MM.1S (cell line): ENCODE measurements around the gene DDX51.

Source experiments
- DNase-seq: peaks from one replicate; pipeline ENCODE4 v3.0.0-alpha.2; 2015
- H2AFZ ChIP-seq: fragments of 300-600 bp; sonication (generic); 2 replicates; pipeline ENCODE4 v1.6.0; 2016; ENCODE audit warnings: antibody characterized with exemption, low read length
- H3F3A ChIP-seq: fragments of 300-600 bp; sonication (generic); 2 replicates; pipeline ENCODE4 v1.6.1; 2016; ENCODE audit warnings: mild to moderate bottlenecking, antibody characterized with exemption, low read length, moderate library complexity, mixed read lengths; ENCODE audit not compliant: insufficient read depth
- H3K27ac ChIP-seq: fragments of 300-600 bp; sonication (generic); 2 replicates; pipeline ENCODE4 v1.5.1; 2016; ENCODE audit warnings: mild to moderate bottlenecking, low read length
- H3K27me3 ChIP-seq: fragments of 300-600 bp; sonication (generic); replicated peaks from 2 replicates; pipeline ENCODE4 v1.6.0; 2016; ENCODE audit warnings: low read length; ENCODE audit not compliant: insufficient read depth
- H3K36me3 ChIP-seq: fragments of 300-600 bp; sonication (generic); replicated peaks from 2 replicates; pipeline ENCODE4 v1.6.1; 2016; ENCODE audit warnings: mild to moderate bottlenecking, low read length, mixed read lengths; ENCODE audit not compliant: insufficient read depth
- H3K4me1 ChIP-seq: fragments of 300-600 bp; sonication (generic); 2 replicates; pipeline ENCODE4 v1.6.1; 2016; ENCODE audit warnings: low read length, mixed read lengths
- H3K4me2 ChIP-seq: fragments of 300-600 bp; sonication (generic); 2 replicates; pipeline ENCODE4 v1.6.0; 2016; ENCODE audit warnings: low read depth, low read length
- H3K4me3 ChIP-seq: fragments of 300-600 bp; sonication (generic); 2 replicates; pipeline ENCODE4 v1.5.1; 2016; ENCODE audit warnings: low read length, mixed read lengths
- H3K79me2 ChIP-seq: fragments of 300-600 bp; sonication (generic); 2 replicates; pipeline ENCODE4 v1.6.1; 2016; ENCODE audit warnings: mixed run types, low read length, mixed read lengths
- H3K9ac ChIP-seq: fragments of 300-600 bp; sonication (generic); 2 replicates; pipeline ENCODE4 v1.6.1; 2016; ENCODE audit warnings: low read length, mixed read lengths
- H3K9me2 ChIP-seq: fragments of 300-600 bp; sonication (generic); replicated peaks from 2 replicates; pipeline ENCODE4 v1.6.1; 2016; ENCODE audit warnings: mild to moderate bottlenecking, low read length, mixed read lengths; ENCODE audit not compliant: insufficient read depth
- H3K9me3 ChIP-seq: fragments of 300-600 bp; sonication (generic); replicated peaks from 2 replicates; pipeline ENCODE4 v1.6.1; 2016; ENCODE audit warnings: mild to moderate bottlenecking, low read length, mixed read lengths; ENCODE audit not compliant: insufficient read depth
- H4K20me1 ChIP-seq: fragments of 300-600 bp; sonication (generic); 2 replicates; pipeline ENCODE4 v1.6.1; 2016; ENCODE audit warnings: mild to moderate bottlenecking, low read length, moderate library complexity, mixed read lengths; ENCODE audit not compliant: insufficient read depth
- EZH2 ChIP-seq: fragments of 300-600 bp; sonication (generic); optimal IDR thresholded peaks from 2 replicates; pipeline ENCODE3; 2017; ENCODE audit warnings: low read depth, mild to moderate bottlenecking, antibody characterized with exemption, low read length, mixed read lengths
- EZH2phosphoT487 ChIP-seq: fragments of 300-600 bp; sonication (generic); IDR thresholded peaks from 2 replicates; pipeline ENCODE4 v1.6.1; 2018; ENCODE audit warnings: antibody characterized with exemption, low read length
- TF ChIP-seq, protein P1 (sequence below): fragments of 300-600 bp; sonication (generic); IDR thresholded peaks from 2 replicates; pipeline ENCODE4 v1.5.1; 2016; ENCODE audit warnings: antibody characterized with exemption, low read length, mixed read lengths

DDX51 gene

DNA sequence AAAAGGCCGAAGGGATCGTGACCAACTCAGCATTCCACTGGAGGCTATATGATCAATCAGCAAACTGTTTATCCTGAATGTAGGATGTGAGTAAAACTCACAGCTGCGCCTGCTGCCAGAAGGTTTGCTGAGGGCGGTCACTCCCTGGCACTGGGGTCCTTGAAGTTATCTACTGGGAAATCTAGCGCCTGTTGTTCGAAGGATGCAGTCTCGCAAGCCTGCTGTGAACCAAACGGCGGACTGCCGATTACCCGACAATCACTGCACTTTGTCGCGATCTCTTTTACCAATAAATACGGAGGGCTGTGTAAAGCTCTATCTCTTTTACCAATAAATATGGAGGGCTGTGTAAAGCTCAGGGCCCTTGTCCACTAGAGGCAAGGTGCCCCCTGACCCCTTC lies 12.9 kb downstream of the DDX51 start:
- H2AFZ ChIP-seq = no peak overlapping the region
- no peaks in the 10 kb centered on the region for H3K9me3 ChIP-seq
- H3K4me1 ChIP-seq = no peaks in the 10 kb centered on the region
- H3K4me3 ChIP-seq = no peak overlapping the region
- no peaks in the 10 kb centered on the region for H3K79me2 ChIP-seq
- H3F3A ChIP-seq = no peaks in the 10 kb centered on the region
- TF ChIP-seq EZH2phosphoT487 = no peak
- TF ChIP-seq, protein P1, sequence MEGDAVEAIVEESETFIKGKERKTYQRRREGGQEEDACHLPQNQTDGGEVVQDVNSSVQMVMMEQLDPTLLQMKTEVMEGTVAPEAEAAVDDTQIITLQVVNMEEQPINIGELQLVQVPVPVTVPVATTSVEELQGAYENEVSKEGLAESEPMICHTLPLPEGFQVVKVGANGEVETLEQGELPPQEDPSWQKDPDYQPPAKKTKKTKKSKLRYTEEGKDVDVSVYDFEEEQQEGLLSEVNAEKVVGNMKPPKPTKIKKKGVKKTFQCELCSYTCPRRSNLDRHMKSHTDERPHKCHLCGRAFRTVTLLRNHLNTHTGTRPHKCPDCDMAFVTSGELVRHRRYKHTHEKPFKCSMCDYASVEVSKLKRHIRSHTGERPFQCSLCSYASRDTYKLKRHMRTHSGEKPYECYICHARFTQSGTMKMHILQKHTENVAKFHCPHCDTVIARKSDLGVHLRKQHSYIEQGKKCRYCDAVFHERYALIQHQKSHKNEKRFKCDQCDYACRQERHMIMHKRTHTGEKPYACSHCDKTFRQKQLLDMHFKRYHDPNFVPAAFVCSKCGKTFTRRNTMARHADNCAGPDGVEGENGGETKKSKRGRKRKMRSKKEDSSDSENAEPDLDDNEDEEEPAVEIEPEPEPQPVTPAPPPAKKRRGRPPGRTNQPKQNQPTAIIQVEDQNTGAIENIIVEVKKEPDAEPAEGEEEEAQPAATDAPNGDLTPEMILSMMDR = no peak
- TF ChIP-seq EZH2 = no peak
- no peak overlapping the region for H3K27ac ChIP-seq
- H3K9ac ChIP-seq = no peak overlapping the region
- no peak for DNase-seq
- H3K4me2 ChIP-seq = no peak overlapping the region
- H3K36me3 ChIP-seq = no peaks in the 10 kb centered on the region
- H3K27me3 ChIP-seq = no peaks in the 10 kb centered on the region
- H3K9me2 ChIP-seq = no peaks in the 10 kb centered on the region
- H4K20me1 ChIP-seq = no peaks in the 10 kb centered on the region

DNA sequence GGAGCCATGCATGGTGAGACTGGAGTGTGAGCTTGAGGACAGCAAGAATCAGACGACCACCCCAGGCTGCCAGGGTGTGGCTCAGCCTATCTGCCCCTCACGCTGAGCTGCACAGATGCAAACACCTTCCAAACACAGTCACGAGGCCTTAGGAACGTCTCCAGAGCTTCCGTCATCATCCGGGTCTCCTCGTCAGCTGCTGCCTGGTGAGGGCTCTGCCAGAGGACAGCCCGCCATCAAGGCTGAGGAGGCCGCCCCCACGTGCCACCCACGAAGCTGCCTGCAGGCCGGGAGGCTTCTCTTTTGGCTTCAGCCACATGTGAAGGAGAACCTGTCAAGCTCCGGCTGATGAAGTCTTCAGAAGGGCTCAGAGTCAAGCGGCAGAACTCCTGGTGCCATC lies 13.4 kb downstream of the DDX51 start:
- Histone ChIP-seq H4K20me1 (no peaks in the 10 kb centered on the region), H3F3A (no peaks in the 10 kb centered on the region), H3K27me3 (no peaks in the 10 kb centered on the region), H3K4me2 (no peak overlapping the region), H3K4me3 (no peak overlapping the region), H3K9me3 (no peaks in the 10 kb centered on the region), H3K27ac (no peak overlapping the region), H3K9me2 (no peaks in the 10 kb centered on the region), H3K9ac (no peak overlapping the region), H3K4me1 (no peaks in the 10 kb centered on the region), H3K36me3 (no peaks in the 10 kb centered on the region), H2AFZ (no peak overlapping the region), H3K79me2 (no peaks in the 10 kb centered on the region)
- DNase-seq = no peak
- TF ChIP-seq, protein P1 = no peak
- no peak for TF ChIP-seq EZH2phosphoT487
- TF ChIP-seq EZH2 = no peak

DNA sequence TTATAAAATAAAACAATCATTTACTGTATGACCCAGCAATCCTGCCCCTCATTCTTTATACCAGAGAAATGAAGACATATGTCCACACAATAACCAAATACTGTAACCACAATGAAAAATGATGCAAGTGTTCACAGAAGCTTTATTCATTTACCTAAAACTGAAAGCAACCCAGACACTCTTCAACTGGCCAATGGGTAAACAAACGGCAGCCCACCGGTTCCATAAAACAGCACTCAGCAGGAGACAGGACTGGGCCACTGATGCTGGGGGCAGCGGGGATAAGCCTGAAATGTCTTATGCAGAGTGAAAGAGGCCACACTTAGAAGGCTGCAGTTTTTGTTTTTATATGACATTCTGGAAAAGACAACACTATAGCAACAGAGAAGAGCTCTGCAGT lies 15.1 kb downstream of the DDX51 start:
- no peaks in the 10 kb centered on the region for H3F3A ChIP-seq

More for the DNA sequence above, 15.1 kb downstream of the DDX51 start:
- Histone ChIP-seq H3K79me2 (no peaks in the 10 kb centered on the region), H3K4me3 (no peak overlapping the region), H3K27me3 (no peaks in the 10 kb centered on the region), H2AFZ (no peak overlapping the region), H3K9me3 (no peaks in the 10 kb centered on the region), H3K4me1 (no peaks in the 10 kb centered on the region), H3K27ac (no peak overlapping the region), H3K4me2 (no peak overlapping the region), H3K9me2 (no peaks in the 10 kb centered on the region), H3K36me3 (no peaks in the 10 kb centered on the region), H4K20me1 (no peaks in the 10 kb centered on the region), H3K9ac (no peak overlapping the region)
- TF ChIP-seq EZH2phosphoT487 (no peak), EZH2 (no peak)
- TF ChIP-seq, protein P1 = no peak
- no peak for DNase-seq
